Measurements from ENCODE around the gene OR13C4. TPM values are rescaled to one million over a fixed set of nuclear protein-coding genes. Genes with fewer than 3 reads are reported as not detected.
"Not testable (repeated sequence)": the region's sequence is repeated elsewhere in the genome, so short reads cannot be mapped to it uniquely, and the experiment has no call there.

The OR13C4 gene
- total RNA-seq, 2 donors from 2014 or later, result not detected

GRCh38 chr9:104539275-104539674, 12.3 kb upstream of the OR13C4 start:
- H3K4me3 Mint-ChIP-seq, result no peak overlapping the region

GRCh38 chr9:104536756-104537155, 9.7 kb upstream of the OR13C4 start, which contains the start of gene OR13C3:
Gene OR13C3 (minus strand): TSS chr9:104536856. CDS start chr9:104536723, 133 bp downstream.
- Histone ChIP-seq H3K4me3 (ENCODE audit: low read length) (no peak within 1 kb of the TSS), H3K36me3 (ENCODE audit: control insufficient read depth, insufficient read depth, low read length) (no peaks in the 10 kb centered on the region), H3K9me3 (ENCODE audit: control insufficient read depth, low read length) (no peaks in the 10 kb centered on the region), H3K9ac (ENCODE audit: extremely low read depth, low read length, poor library complexity, severe bottlenecking) (no peak within 1 kb of the TSS), H3K27me3 (ENCODE audit: control insufficient read depth, insufficient read depth, low read length, poor library complexity, severe bottlenecking) (no peaks in the 10 kb centered on the region), H3K4me1 (ENCODE audit: control insufficient read depth, insufficient read depth, low read length) (no peaks in the 10 kb centered on the region), H3K27ac (ENCODE audit: low read depth, low read length) (no peak within 1 kb of the TSS)
- no peak for DNase-seq
- Mint-ChIP-seq H3K27me3 (ENCODE audit: insufficient read depth) (no peaks in the 10 kb centered on the region), H3K36me3 (ENCODE audit: low read depth) (no peaks in the 10 kb centered on the region), H3K4me3 (no peak within 1 kb of the TSS), H3K9me3 (no peaks in the 10 kb centered on the region), H3K4me1 (no peaks in the 10 kb centered on the region), H3K27ac (no peak within 1 kb of the TSS)
- TF ChIP-seq CTCF (conservative IDR thresholded peaks at IDR 0.05), result no peak
- WGBS, 2 experiments (ENCODE audit: insufficient coverage in 1 of 2, insufficient read length in 1 of 2), result 90 to 93% methylated on average over 4 to 5 of the region's 5 CpGs

More at GRCh38 chr9:104539275-104539674, 12.3 kb upstream of the OR13C4 start:
- H3K9ac ChIP-seq (ENCODE audit: extremely low read depth, low read length, poor library complexity, severe bottlenecking), result no peak overlapping the region
- 60 to 61% methylated on average over 1 of the region's 1 CpG for WGBS, 2 experiments (ENCODE audit: insufficient coverage in 1 of 2, insufficient read length in 1 of 2)
- no peak for TF ChIP-seq CTCF (conservative IDR thresholded peaks at IDR 0.05)
- no peak for DNase-seq
- no peaks in the 10 kb centered on the region for H3K9me3 ChIP-seq (ENCODE audit: control insufficient read depth, low read length)
- H3K4me1 ChIP-seq (ENCODE audit: control insufficient read depth, insufficient read depth, low read length), result no peaks in the 10 kb centered on the region
- H3K36me3 Mint-ChIP-seq (ENCODE audit: low read depth), result no peaks in the 10 kb centered on the region
- H3K36me3 ChIP-seq (ENCODE audit: control insufficient read depth, insufficient read depth, low read length), result no peaks in the 10 kb centered on the region
- H3K27me3 ChIP-seq (ENCODE audit: control insufficient read depth, insufficient read depth, low read length, poor library complexity, severe bottlenecking), result no peaks in the 10 kb centered on the region
- no peaks in the 10 kb centered on the region for H3K27me3 Mint-ChIP-seq (ENCODE audit: insufficient read depth)
- no peaks in the 10 kb centered on the region for H3K9me3 Mint-ChIP-seq
- H3K4me1 Mint-ChIP-seq, result no peaks in the 10 kb centered on the region
- H3K4me3 ChIP-seq (ENCODE audit: low read length), result no peak overlapping the region
- H3K27ac Mint-ChIP-seq, result no peak overlapping the region
- no peak overlapping the region for H3K27ac ChIP-seq (ENCODE audit: low read depth, low read length)

- not testable (repeated sequence) for DNase-seq; H3K27ac Mint-ChIP-seq; H3K9ac ChIP-seq (ENCODE audit: extremely low read depth, low read length, poor library complexity, severe bottlenecking); H3K27me3 ChIP-seq (ENCODE audit: control insufficient read depth, insufficient read depth, low read length, poor library complexity, severe bottlenecking); H3K27ac ChIP-seq (ENCODE audit: low read depth, low read length); H3K36me3 Mint-ChIP-seq (ENCODE audit: low read depth); H3K36me3 ChIP-seq (ENCODE audit: control insufficient read depth, insufficient read depth, low read length); H3K4me1 Mint-ChIP-seq; H3K9me3 ChIP-seq (ENCODE audit: control insufficient read depth, low read length); H3K4me3 Mint-ChIP-seq; H3K27me3 Mint-ChIP-seq (ENCODE audit: insufficient read depth); H3K4me1 ChIP-seq (ENCODE audit: control insufficient read depth, insufficient read depth, low read length); H3K4me3 ChIP-seq (ENCODE audit: low read length)
- 85 to 87% methylated on average over 8 to 10 of the region's 10 CpGs for WGBS, 2 experiments (ENCODE audit: insufficient coverage in 1 of 2, insufficient read length in 1 of 2)
- H3K9me3 Mint-ChIP-seq, result peaks cover 11% of the 10 kb centered on the region
Observed at GRCh38 chr9:104520241-104520640, 6.8 kb downstream of the OR13C4 start.

GRCh38 chr9:104514901-104515300, 12.1 kb downstream of the OR13C4 start:
- Histone ChIP-seq H3K4me3 (ENCODE audit: low read length) (no peak overlapping the region), H3K36me3 (ENCODE audit: control insufficient read depth, insufficient read depth, low read length) (no peaks in the 10 kb centered on the region), H3K9ac (ENCODE audit: extremely low read depth, low read length, poor library complexity, severe bottlenecking) (no peak overlapping the region), H3K27me3 (ENCODE audit: control insufficient read depth, insufficient read depth, low read length, poor library complexity, severe bottlenecking) (no peaks in the 10 kb centered on the region), H3K4me1 (ENCODE audit: control insufficient read depth, insufficient read depth, low read length) (no peaks in the 10 kb centered on the region), H3K27ac (ENCODE audit: low read depth, low read length) (no peak overlapping the region), H3K9me3 (ENCODE audit: control insufficient read depth, low read length) (no peaks in the 10 kb centered on the region)
- DNase-seq, result no peak
- no peaks in the 10 kb centered on the region for H3K4me1 Mint-ChIP-seq
- no peaks in the 10 kb centered on the region for H3K9me3 Mint-ChIP-seq
- H3K4me3 Mint-ChIP-seq, result no peak overlapping the region
- 77 to 78% methylated on average over 3 to 5 of the region's 5 CpGs for WGBS, 2 experiments (ENCODE audit: insufficient coverage in 1 of 2, insufficient read length in 1 of 2)
- no peaks in the 10 kb centered on the region for H3K36me3 Mint-ChIP-seq (ENCODE audit: low read depth)
- no peaks in the 10 kb centered on the region for H3K27me3 Mint-ChIP-seq (ENCODE audit: insufficient read depth)
- H3K27ac Mint-ChIP-seq, result no peak overlapping the region
- TF ChIP-seq CTCF (conservative IDR thresholded peaks at IDR 0.05), result no peak
